ENCODE results near the gene NCOR1. TPM values are rescaled to one million over a fixed set of nuclear protein-coding genes. Genes with fewer than 3 reads are reported as not detected.
"Not testable (repeated sequence)": the region's sequence is repeated elsewhere in the genome, so short reads cannot be mapped to it uniquely, and the experiment has no call there.

Gene NCOR1
- total RNA-seq, 1 experiment from 2014 or later = 83.8 TPM

DNA sequence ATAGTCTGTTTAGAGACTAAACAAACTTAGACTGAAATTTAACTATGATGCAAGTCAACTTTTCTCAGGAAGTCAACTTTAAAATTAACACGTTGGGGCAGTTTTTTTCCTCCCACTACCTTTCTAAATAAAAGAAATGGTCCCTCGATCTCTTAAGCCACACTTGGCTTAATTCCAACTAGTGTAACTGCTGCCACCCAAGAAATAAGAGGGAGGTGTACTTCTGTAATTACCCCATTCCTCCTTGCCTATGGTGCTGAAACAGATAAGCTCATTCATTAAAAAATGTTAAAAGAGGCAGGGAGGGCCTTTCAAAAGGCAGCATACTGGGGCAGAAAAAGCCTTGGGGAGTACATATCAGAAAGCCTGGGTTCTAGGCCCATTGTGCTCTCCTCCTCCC lies 59.8 kb downstream of the NCOR1 start:
- no peak for ATAC-seq
- intact Hi-C loops (cut with micrococcal nuclease; ENCODE audit: unreplicated experiment) = no loop called here
- POLR2A ChIA-PET = no interaction called here
- no TSS peak for BruUV-seq (replicated peaks)
- Histone ChIP-seq H3K36me3 (ENCODE audit: control insufficient read depth, insufficient read depth, low read length) (peaks cover 9% of the 10 kb centered on the region), H3K27me3 (ENCODE audit: control insufficient read depth, insufficient read depth, low read length) (no peaks in the 10 kb centered on the region), H3K4me1 (ENCODE audit: control insufficient read depth, insufficient read depth, low read length) (no peaks in the 10 kb centered on the region; the same call in 1 of the 2 replicates), H3K27ac (ENCODE audit: low read length) (no peak overlapping the region), H3K4me3 (ENCODE audit: low read depth in 2 of 2, low read length in 2 of 2) (no peak overlapping the region), H3K9me3 (ENCODE audit: control insufficient read depth, insufficient read depth, low read depth, low read length) (no peaks in the 10 kb centered on the region)
- TF ChIP-seq, protein P1, sequence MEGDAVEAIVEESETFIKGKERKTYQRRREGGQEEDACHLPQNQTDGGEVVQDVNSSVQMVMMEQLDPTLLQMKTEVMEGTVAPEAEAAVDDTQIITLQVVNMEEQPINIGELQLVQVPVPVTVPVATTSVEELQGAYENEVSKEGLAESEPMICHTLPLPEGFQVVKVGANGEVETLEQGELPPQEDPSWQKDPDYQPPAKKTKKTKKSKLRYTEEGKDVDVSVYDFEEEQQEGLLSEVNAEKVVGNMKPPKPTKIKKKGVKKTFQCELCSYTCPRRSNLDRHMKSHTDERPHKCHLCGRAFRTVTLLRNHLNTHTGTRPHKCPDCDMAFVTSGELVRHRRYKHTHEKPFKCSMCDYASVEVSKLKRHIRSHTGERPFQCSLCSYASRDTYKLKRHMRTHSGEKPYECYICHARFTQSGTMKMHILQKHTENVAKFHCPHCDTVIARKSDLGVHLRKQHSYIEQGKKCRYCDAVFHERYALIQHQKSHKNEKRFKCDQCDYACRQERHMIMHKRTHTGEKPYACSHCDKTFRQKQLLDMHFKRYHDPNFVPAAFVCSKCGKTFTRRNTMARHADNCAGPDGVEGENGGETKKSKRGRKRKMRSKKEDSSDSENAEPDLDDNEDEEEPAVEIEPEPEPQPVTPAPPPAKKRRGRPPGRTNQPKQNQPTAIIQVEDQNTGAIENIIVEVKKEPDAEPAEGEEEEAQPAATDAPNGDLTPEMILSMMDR (IDR thresholded peaks at IDR 0.05) = no peak
- TF ChIP-seq SIN3A (IDR thresholded peaks at IDR 0.05; ENCODE audit: borderline replicate concordance, insufficient read depth, low read depth, low read length) (no peak), TCF7L2 (IDR thresholded peaks at IDR 0.05; ENCODE audit: low read depth, low read length) (no peak), POLR2AphosphoS5 (IDR thresholded peaks at IDR 0.05; ENCODE audit: low read depth, low read length) (no peak)
- TF ChIP-seq, protein P2, sequence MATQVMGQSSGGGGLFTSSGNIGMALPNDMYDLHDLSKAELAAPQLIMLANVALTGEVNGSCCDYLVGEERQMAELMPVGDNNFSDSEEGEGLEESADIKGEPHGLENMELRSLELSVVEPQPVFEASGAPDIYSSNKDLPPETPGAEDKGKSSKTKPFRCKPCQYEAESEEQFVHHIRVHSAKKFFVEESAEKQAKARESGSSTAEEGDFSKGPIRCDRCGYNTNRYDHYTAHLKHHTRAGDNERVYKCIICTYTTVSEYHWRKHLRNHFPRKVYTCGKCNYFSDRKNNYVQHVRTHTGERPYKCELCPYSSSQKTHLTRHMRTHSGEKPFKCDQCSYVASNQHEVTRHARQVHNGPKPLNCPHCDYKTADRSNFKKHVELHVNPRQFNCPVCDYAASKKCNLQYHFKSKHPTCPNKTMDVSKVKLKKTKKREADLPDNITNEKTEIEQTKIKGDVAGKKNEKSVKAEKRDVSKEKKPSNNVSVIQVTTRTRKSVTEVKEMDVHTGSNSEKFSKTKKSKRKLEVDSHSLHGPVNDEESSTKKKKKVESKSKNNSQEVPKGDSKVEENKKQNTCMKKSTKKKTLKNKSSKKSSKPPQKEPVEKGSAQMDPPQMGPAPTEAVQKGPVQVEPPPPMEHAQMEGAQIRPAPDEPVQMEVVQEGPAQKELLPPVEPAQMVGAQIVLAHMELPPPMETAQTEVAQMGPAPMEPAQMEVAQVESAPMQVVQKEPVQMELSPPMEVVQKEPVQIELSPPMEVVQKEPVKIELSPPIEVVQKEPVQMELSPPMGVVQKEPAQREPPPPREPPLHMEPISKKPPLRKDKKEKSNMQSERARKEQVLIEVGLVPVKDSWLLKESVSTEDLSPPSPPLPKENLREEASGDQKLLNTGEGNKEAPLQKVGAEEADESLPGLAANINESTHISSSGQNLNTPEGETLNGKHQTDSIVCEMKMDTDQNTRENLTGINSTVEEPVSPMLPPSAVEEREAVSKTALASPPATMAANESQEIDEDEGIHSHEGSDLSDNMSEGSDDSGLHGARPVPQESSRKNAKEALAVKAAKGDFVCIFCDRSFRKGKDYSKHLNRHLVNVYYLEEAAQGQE (IDR thresholded peaks at IDR 0.05; ENCODE audit: insufficient read depth in 1 of 2, low read depth in 2 of 2, low read length in 1 of 2) = no peak
- in situ Hi-C loops (cut with HindIII; ENCODE audit: low pct_unique_long_range_greater_than_20kb, low sequenced_read_pairs) = no loop called here
- CTCF ChIA-PET = no interaction called here
- no peak for DNase-seq (ENCODE audit: low read depth, low spot score)

DNA sequence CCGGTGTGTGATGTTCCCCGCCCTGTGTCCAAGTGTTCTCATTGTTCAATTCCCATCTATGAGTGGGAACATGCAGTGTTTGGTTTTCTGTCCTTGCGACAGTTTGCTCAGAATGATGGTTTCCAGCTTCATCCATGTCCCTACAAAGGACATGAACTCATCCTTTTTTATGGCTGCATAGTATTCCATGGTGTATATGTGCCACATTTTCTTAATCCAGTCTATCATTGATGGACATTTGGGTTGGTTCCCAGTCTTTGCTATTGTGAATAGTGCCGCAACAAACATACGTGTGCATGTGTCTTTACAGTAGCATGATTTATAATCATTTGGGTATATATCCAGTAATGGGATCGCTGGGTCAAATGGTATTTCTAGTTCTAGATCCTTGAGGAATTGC lies 63.0 kb downstream of the NCOR1 start:
- peaks cover 17% of the 10 kb centered on the region for H3K36me3 ChIP-seq (ENCODE audit: control insufficient read depth, insufficient read depth, low read length)
- H3K4me1 ChIP-seq (ENCODE audit: control insufficient read depth, insufficient read depth, low read length); ATAC-seq; POLR2A ChIA-PET; CTCF ChIA-PET; H3K27ac ChIP-seq (ENCODE audit: low read length); H3K9me3 ChIP-seq (ENCODE audit: control insufficient read depth, insufficient read depth, low read depth, low read length); intact Hi-C loops (cut with micrococcal nuclease; ENCODE audit: unreplicated experiment); DNase-seq (ENCODE audit: low read depth, low spot score); H3K27me3 ChIP-seq (ENCODE audit: control insufficient read depth, insufficient read depth, low read length); BruUV-seq (replicated peaks); in situ Hi-C loops (cut with HindIII; ENCODE audit: low pct_unique_long_range_greater_than_20kb, low sequenced_read_pairs); H3K4me3 ChIP-seq (ENCODE audit: low read depth in 2 of 2, low read length in 2 of 2): not testable (repeated sequence)

DNA sequence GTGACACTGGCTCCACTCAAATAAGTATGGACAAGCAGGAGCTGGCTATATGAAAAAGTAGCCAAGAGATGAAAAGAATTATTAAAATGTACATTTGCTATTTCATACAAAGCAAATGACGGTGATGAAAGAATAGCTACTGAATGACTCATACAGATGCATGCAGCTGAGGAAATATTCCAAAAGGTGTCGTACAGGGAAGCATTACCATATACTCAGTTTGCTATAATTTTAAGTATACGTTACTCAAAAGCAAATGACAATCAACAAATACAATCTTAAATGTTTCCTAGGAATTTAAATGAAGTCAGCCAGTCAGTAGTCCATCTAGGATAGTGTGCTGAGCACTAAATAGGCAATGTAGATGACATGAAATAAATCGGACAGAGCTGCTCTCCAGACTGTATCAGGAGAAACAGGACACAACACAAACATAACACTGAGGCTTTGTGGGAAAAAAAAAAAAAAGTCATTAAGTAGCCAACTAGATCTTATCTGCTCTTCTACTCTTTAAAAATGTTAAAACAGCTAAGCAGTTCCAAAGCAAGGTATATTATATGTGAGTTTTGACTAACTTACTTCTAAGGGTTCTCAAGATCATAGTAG lies 65.0 kb downstream of the NCOR1 start:
- no TSS peak for BruUV-seq (replicated peaks)
- H3K27me3 ChIP-seq (ENCODE audit: control insufficient read depth, insufficient read depth, low read length) = no peaks in the 10 kb centered on the region
- H3K9me3 ChIP-seq (ENCODE audit: control insufficient read depth, insufficient read depth, low read depth, low read length) = no peaks in the 10 kb centered on the region
- TF ChIP-seq SIN3A (IDR thresholded peaks at IDR 0.05; ENCODE audit: borderline replicate concordance, insufficient read depth, low read depth, low read length) (no peak), POLR2AphosphoS5 (IDR thresholded peaks at IDR 0.05; ENCODE audit: low read depth, low read length) (no peak)
- TF ChIP-seq, protein P1 (IDR thresholded peaks at IDR 0.05) = no peak
- in situ Hi-C loops (cut with HindIII; ENCODE audit: low pct_unique_long_range_greater_than_20kb, low sequenced_read_pairs) (no loop called here), intact Hi-C loops (cut with micrococcal nuclease; ENCODE audit: unreplicated experiment) (no loop called here)
- ChIA-PET POLR2A (no interaction called here), CTCF (no interaction called here)
- H3K36me3 ChIP-seq (ENCODE audit: control insufficient read depth, insufficient read depth, low read length) = peaks cover 17% of the 10 kb centered on the region
- no peak overlapping the region for H3K27ac ChIP-seq (ENCODE audit: low read length)
- no peak for ATAC-seq
- no peak for DNase-seq (ENCODE audit: low read depth, low spot score)
- no peak overlapping the region for H3K4me3 ChIP-seq (ENCODE audit: low read depth in 2 of 2, low read length in 2 of 2)
- no peaks in the 10 kb centered on the region; the same call in 1 of the 2 replicates for H3K4me1 ChIP-seq (ENCODE audit: control insufficient read depth, insufficient read depth, low read length)
